BE2C (cell line): Measurements from ENCODE around the gene INPP4B.

ENCODE experiments used
- DNase-seq: peaks from one replicate; pipeline ENCODE4 v3.0.0-alpha.2; 2020
- H3K27me3 ChIP-seq: fragments of 250-450 bp; sonication (Bioruptor Pico); 2 replicates; pipeline ENCODE4 v1.5.1; 2020; ENCODE audit warnings: mild to moderate bottlenecking
- H3K36me3 ChIP-seq: fragments of 250-450 bp; sonication (Bioruptor Pico); 2 replicates; pipeline ENCODE4 v1.5.1; 2020; ENCODE audit warnings: mild to moderate bottlenecking
- H3K4me1 ChIP-seq: fragments of 250-450 bp; sonication (Bioruptor Pico); 2 replicates; pipeline ENCODE4 v1.5.1; 2020
- H3K4me3 ChIP-seq: 2 replicates; pipeline ENCODE4 v1.5.1; 2011; ENCODE audit warnings: low read depth, low read length
- H3K9me3 ChIP-seq: fragments of 250-450 bp; sonication (Bioruptor Pico); 2 replicates; pipeline ENCODE4 v1.5.1; 2020
- TF ChIP-seq, protein P1 (sequence below): IDR thresholded peaks from 2 replicates; pipeline ENCODE4 v1.5.1; 2012; ENCODE audit warnings: mild to moderate bottlenecking, low read depth, low read length

The INPP4B gene

DNA sequence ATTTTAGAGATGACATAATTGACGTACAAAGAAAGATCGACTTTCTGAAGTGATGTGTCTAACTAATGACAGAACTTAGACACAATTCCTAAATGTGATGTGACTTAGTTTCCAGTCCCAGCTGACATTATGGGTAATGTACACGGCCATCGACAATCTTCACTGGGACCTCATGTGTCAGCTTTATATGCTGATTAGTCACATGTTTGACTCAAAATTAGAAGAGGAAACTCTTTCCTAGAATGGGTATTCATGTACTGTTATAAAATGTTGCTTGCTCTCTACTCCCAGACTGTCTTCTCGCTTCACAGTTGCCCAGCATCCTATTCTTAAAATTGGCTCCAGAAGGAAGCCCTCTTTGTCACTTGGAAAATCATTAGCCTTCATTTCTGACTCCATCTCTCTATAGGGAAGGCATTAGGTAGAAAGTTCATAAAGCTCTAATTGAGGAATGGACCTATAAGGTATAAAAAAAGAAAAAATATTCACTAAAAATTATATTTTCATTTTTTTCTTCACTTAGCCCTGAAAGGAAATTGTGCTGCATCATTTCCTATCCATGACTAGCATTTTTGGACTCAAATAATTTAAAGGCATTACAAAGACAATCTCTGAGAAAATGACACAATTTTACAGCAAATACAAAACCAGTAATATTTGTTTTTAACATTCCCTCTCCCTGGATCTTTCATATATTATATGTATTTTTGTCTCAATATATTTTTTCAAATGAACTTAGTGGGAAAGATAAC lies 554.6 kb downstream of the INPP4B start:
- Histone ChIP-seq H3K4me1 (no peaks in the 10 kb centered on the region), H3K27me3 (no peaks in the 10 kb centered on the region), H3K36me3 (no peaks in the 10 kb centered on the region), H3K9me3 (no peaks in the 10 kb centered on the region), H3K4me3 (no peak overlapping the region)
- TF ChIP-seq, protein P1, sequence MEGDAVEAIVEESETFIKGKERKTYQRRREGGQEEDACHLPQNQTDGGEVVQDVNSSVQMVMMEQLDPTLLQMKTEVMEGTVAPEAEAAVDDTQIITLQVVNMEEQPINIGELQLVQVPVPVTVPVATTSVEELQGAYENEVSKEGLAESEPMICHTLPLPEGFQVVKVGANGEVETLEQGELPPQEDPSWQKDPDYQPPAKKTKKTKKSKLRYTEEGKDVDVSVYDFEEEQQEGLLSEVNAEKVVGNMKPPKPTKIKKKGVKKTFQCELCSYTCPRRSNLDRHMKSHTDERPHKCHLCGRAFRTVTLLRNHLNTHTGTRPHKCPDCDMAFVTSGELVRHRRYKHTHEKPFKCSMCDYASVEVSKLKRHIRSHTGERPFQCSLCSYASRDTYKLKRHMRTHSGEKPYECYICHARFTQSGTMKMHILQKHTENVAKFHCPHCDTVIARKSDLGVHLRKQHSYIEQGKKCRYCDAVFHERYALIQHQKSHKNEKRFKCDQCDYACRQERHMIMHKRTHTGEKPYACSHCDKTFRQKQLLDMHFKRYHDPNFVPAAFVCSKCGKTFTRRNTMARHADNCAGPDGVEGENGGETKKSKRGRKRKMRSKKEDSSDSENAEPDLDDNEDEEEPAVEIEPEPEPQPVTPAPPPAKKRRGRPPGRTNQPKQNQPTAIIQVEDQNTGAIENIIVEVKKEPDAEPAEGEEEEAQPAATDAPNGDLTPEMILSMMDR = no peak
- DNase-seq = no peak

DNA sequence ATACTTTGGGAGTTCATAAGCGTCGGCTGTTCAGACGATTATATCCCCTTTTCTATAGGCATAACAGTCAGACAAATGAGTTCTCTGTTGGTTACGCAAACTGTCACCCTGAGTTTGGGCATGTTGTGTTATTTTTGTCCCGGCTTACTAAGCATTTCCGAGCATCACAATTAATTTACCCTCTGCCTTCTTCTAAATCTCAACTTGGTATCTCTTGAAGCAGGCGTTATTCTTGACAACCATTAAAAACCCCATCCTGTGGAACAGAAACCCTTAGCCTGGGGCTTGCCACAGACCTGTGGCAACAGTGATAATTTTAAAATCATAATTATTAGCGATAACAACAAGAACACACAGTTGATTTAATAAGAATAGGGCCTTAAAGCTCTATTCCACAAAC lies 558.7 kb downstream of the INPP4B start:
- no peak overlapping the region for H3K4me3 ChIP-seq
- H3K9me3 ChIP-seq = no peaks in the 10 kb centered on the region
- TF ChIP-seq, protein P1 = no peak
- H3K4me1 ChIP-seq = no peaks in the 10 kb centered on the region
- DNase-seq = no peak
- no peaks in the 10 kb centered on the region for H3K36me3 ChIP-seq
- no peaks in the 10 kb centered on the region for H3K27me3 ChIP-seq

DNA sequence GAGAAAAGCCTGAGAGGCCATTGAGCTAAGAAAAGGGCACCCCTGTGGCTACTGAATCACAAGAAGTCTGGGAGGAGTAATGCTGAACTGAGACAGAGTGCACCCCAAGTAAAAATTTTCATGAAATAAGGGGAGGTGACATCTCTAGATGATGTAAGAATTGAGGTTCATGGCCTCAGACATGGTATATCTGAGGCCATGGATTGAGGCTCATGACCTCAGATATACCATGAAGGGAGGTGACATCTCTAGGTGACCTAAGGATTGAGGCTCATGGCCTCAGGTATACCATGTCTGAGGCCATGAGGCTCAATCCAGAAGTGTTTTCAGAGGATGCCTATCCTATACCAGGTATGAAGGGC lies 560.9 kb downstream of the INPP4B start:
- H3K36me3 ChIP-seq = no peaks in the 10 kb centered on the region
- no peak for DNase-seq
- no peaks in the 10 kb centered on the region for H3K4me1 ChIP-seq
- H3K4me3 ChIP-seq = no peak overlapping the region
- TF ChIP-seq, protein P1 = no peak
- no peaks in the 10 kb centered on the region for H3K27me3 ChIP-seq
- no peaks in the 10 kb centered on the region for H3K9me3 ChIP-seq

DNA sequence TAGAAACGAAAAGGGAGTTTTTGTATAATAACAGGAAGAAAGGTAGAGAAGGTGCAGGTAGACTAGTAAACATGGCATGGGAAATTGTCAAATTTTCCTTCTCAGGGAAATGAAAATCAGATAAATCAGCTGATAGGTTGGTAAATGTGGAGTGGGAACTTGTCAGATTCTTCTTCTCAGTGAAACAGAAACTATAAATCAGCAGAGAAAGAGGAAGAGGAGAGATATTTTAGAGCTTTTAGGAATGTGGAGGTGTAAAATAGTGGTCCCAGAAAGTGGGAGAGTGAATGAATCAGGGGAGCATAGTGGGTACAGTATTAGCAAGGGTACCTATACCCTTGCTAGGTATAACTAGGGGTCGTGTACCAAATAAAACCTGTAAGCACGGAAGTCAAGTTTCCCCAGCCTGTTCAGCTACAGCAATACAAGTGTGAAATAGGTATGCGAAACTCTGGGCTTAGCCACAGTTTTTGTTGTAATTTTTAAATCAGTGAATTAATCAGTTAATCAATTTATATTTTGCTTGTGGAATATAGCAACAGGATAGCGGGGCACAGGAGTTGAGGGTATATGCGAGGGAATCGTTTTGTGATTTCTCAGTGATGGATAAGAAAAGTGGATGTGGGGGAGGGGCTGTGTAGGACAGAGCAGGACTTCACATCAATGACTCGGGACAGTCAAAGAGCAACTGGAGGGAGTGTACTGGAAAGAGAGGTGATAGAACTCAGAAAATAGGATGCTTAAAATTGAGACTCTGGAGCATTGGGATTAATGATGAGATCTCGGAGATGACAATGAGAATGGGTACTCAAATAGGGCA lies 561.5 kb downstream of the INPP4B start:
- H3K9me3 ChIP-seq = no peaks in the 10 kb centered on the region
- H3K4me1 ChIP-seq = no peaks in the 10 kb centered on the region
- no peaks in the 10 kb centered on the region for H3K36me3 ChIP-seq
- no peak overlapping the region for H3K4me3 ChIP-seq
- no peak for DNase-seq
- H3K27me3 ChIP-seq = no peaks in the 10 kb centered on the region
- TF ChIP-seq, protein P1 = no peak

DNA sequence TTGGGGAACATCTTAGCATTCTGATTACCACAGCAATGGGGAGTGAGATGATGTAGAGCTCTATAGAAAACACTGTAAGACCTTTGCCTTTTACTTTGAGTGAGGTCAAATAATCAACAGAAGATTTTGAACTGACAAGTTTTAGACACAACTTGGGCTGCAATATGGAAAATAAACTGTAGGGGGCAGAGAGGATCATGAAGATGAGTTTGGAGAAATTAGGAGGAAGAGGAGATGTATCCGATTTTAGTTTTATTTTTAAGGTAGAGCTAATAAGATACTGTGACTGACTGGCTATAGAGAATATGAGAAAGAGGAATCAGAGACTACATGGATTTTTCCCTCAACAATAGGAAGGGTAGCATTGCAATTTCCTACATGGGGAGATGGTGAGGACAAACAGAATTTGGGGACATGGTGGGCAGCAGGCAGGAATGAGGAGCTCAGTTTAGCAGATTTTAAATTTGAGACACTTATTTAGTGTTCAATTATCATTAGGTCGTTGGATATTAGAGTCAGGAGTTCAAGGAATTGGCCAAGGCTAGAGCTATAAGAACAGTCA lies 563.1 kb downstream of the INPP4B start:
- no peaks in the 10 kb centered on the region for H3K36me3 ChIP-seq
- no peaks in the 10 kb centered on the region for H3K4me1 ChIP-seq
- H3K9me3 ChIP-seq = no peaks in the 10 kb centered on the region
- peak; percentile 29 for DNase-seq
- TF ChIP-seq, protein P1 = peak; percentile 72
- H3K27me3 ChIP-seq = no peaks in the 10 kb centered on the region
- H3K4me3 ChIP-seq = no peak overlapping the region
